Right atrium auricular region (tissue), 2 donors: ENCODE results near the gene GNG8. TPM values are rescaled to one million over a fixed set of nuclear protein-coding genes. Genes with fewer than 3 reads are reported as not detected.

Experiments used
- DNase-seq: peaks from one replicate; pipeline ENCODE4 v3.0.0-alpha.2; 2019; ENCODE audit warnings: low spot score
- H3K27ac ChIP-seq, 2 donors: fragments of 200-600 bp; sonication (generic); 1 replicate in 1 of 2; 2 replicates in 1 of 2; pipeline ENCODE4 v1.5.1; 2016 to 2019
- H3K27me3 ChIP-seq, 2 donors: fragments of 200-600 bp; sonication (generic); one replicate each; pipeline versions ENCODE4 v1.5.1 to v1.6.0; 2017 to 2019
- H3K36me3 ChIP-seq: fragments of 200-600 bp; sonication (generic); one replicate; pipeline ENCODE4 v1.5.1; 2016
- H3K4me1 ChIP-seq, 2 donors: fragments of 200-600 bp; sonication (generic); one replicate each; pipeline versions ENCODE4 v1.5.1 to v1.6.0; 2017 to 2019
- H3K4me3 ChIP-seq, 2 donors: fragments of 200-600 bp; sonication (generic); 1 replicate in 1 of 2; 2 replicates in 1 of 2; pipeline ENCODE4 v1.5.1; 2017 to 2019; ENCODE audit warnings: mild to moderate bottlenecking in 1 of 2, moderate library complexity in 1 of 2
- H3K9me3 ChIP-seq, 2 donors: fragments of 200-600 bp; sonication (generic); one replicate each; pipeline ENCODE4 v1.5.1; 2019
- CTCF ChIP-seq, 2 donors: fragments of 200-600 bp; sonication (generic); IDR thresholded peaks; one replicate each; pipeline ENCODE4 v1.5.1; 2019; ENCODE audit warnings: antibody characterized with exemption in 2 of 2
- total RNA-seq, 2 donors: library from RNA; depleted of rRNA; stranded (reverse); fragments of >200 nt; gene quantifications; one replicate each; pipeline ENCODE4 v1.1.0, GENCODE V29; 2016

GNG8 gene
- total RNA-seq, 2 donors from 2014 or later, result not detected

GRCh38 chr19:46624958-46625661 lies 10.9 kb downstream of the GNG8 start, which contains the start of gene PTGIR:
Gene PTGIR, minus strand, starts transcription at chr19:46625089. Its CDS starts 864 bp downstream, at chr19:46624225.
- no peak for TF ChIP-seq CTCF (IDR thresholded peaks at IDR 0.05)
- Histone ChIP-seq H3K4me3 (peak within 1 kb of the TSS; percentile 33 to 38), H3K27me3 (no peaks in the 10 kb centered on the region), H3K4me1 (peaks cover 0 to 70% of the 10 kb centered on the region in 2 donors), H3K27ac (peak within 1 kb of the TSS; percentile 72 to 83), H3K9me3 (no peaks in the 10 kb centered on the region), H3K36me3 (no peaks in the 10 kb centered on the region)
- DNase-seq, result peak; percentile 92

DNA sequence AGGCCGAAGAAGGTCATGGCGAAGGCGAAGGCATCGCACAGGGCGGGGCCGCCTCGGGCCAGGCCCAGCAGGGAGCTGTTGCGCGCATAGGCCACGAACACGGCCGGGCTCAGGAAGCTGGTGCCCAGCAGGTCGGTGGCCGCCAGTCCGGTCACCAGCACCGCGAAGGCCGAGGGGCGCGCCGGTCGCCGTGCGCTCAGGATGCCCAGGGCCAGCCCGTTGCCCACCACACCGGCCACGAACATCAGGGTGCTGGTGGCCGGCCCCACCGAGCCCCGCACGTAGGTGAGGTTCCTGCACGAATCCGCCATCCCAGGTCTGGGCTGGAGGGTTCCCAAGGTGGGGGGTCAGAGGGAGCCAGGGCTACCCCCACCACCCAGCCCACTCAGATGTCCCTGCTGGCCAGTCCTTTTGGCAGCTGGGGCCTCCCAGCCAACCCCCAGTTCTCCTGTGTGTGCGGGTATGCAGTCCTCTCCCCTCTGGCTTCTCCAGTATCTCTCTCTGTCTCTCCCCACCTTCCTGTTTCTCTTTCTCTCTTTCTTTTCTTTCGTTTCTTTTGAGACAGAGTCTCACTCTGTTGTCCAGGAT lies 12.0 kb downstream of the GNG8 start:
- TF ChIP-seq CTCF (IDR thresholded peaks at IDR 0.05), result no peak
- no peak for DNase-seq
- peak overlapping the region; percentile 33 to 38 for H3K4me3 ChIP-seq
- H3K27me3 ChIP-seq, result no peaks in the 10 kb centered on the region
- peaks cover 0 to 69% of the 10 kb centered on the region in 2 donors for H3K4me1 ChIP-seq
- no peaks in the 10 kb centered on the region for H3K36me3 ChIP-seq
- H3K27ac ChIP-seq, result peak overlapping the region; percentile 72 to 83
- H3K9me3 ChIP-seq, result no peaks in the 10 kb centered on the region

- TF ChIP-seq CTCF (IDR thresholded peaks at IDR 0.05), result no peak
- H3K27me3 ChIP-seq, result no peaks in the 10 kb centered on the region
- H3K4me1 ChIP-seq, result peaks cover 0 to 78% of the 10 kb centered on the region in 2 donors
- no peaks in the 10 kb centered on the region for H3K9me3 ChIP-seq
- peak overlapping the region; percentile 19 to 25 for H3K4me3 ChIP-seq
- no peaks in the 10 kb centered on the region for H3K36me3 ChIP-seq
- H3K27ac ChIP-seq, result peak overlapping the region; percentile 65 to 71
- DNase-seq, result no peak
These were observed 13.9 kb downstream of the GNG8 start for GRCh38 chr19:46622118-46622446.

DNA sequence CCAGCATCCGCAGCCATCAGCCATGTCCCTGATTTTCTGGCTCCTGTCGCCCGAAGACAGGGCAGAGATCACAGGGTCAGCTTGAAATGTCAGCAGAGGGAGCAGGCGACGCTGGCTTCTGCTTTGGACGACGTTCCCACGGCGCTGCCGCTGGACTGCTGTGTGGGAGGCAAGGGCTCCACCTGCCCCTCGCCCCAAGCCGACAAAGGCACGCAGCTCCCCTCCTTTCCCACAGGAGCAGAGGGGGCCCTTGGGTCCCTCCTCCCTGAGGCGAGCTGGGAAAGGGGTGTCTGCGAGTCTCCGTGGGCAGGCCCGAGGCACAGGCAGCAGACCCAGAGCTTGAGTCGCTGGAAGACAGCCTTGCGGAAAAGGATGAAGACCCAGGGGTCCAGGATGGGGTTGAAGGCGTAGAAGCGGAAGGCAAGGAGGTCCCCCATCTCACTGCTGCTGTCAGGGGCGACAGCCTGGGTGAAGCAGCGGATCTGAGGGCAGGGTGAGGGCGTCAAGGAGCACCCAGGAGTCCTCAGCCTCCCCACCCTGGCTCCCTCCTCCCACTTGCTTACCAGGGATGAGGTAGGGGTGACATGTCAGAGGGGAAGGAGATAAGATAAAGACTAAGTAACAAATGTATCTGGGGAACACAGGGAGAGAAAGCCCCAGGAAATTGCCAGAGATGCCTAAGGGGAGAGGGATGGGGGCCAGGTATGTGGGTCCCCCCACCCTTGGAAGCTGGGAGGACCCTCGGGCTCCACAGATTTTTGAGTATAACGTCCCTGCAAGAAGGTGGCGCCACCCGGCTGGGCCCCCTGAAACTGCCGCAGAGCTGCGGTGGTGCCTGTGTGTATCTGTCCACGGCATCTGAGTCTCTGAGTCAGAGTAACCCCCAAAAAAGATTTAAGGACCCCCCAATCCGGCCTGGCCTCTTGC lies 14.5 kb downstream of the GNG8 start:
- no peak for TF ChIP-seq CTCF (IDR thresholded peaks at IDR 0.05)
- no peaks in the 10 kb centered on the region for H3K9me3 ChIP-seq
- no peaks in the 10 kb centered on the region for H3K36me3 ChIP-seq
- peak overlapping the region; percentile 19 to 25 for H3K4me3 ChIP-seq
- no peak for DNase-seq
- H3K27ac ChIP-seq, result peak overlapping the region; percentile 65 to 71
- H3K4me1 ChIP-seq, result peaks cover 0 to 81% of the 10 kb centered on the region in 2 donors
- H3K27me3 ChIP-seq, result no peaks in the 10 kb centered on the region

DNA sequence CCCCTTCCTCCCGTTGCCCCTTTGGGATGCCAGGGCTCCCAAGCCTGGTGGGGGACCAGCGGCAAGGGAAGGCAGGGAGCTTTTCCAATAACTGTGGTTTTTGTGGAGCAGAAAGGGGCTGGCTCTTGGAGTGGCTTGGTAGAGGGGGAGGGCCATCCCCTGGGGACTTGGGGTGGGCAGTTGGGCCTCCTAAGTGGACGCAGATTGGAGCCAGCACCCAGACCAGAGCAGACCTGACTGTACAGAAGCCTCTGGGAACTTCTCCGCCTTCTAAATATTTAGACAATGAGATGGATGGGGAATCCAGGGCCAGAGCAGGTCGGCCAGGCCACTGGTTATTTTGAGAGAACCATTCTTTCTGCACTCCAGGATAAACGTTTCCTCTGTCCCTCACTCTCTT lies 15.3 kb downstream of the GNG8 start:
- Histone ChIP-seq H3K4me1 (peaks cover 0 to 73% of the 10 kb centered on the region in 2 donors), H3K36me3 (no peaks in the 10 kb centered on the region), H3K27ac (peak overlapping the region; percentile 65 to 71), H3K9me3 (no peaks in the 10 kb centered on the region), H3K27me3 (no peaks in the 10 kb centered on the region), H3K4me3 (peak overlapping the region; percentile 19 to 25)
- no peak for TF ChIP-seq CTCF (IDR thresholded peaks at IDR 0.05)
- DNase-seq, result no peak
